GM19099 (cell line): Measurements from ENCODE around the gene DYRK3.

Source experiments
- POLR2A ChIP-seq: IDR thresholded peaks from 3 replicates; pipeline ENCODE4 v1.6.1; 2011; ENCODE audit warnings: low read depth; ENCODE audit not compliant: insufficient read length; ENCODE audit errors: extremely low read depth

Gene DYRK3

DNA sequence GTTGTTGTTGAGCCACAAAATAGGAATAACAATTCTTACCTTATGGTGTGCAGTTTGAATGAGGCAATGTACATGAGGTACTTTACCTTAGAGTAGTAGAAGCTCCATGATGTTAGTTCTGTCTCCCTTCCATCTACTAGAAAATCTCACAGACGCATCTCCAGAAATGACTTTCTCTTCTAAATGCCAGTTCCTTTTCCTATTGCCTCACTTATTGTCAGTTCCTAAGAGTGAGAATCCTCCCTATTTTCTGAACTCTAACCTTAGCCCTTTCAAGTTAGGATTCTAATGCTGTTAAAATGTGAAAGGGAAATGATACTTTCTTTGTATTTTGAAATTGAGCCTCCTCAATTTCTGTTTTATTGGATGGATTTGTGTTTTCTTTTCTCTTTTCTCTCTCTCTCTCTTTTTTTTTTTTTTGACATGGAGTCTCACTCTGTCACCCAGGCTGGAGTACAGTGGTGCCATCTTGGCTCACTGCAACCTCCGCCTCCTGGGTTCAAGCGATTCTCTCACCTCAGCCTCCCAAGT is 30.8 kb downstream of the DYRK3 start:
- TF ChIP-seq POLR2A, result no peak

GRCh38 chr1:206666954-206667665 is 31.8 kb downstream of the DYRK3 start:
- no peak for TF ChIP-seq POLR2A

DNA sequence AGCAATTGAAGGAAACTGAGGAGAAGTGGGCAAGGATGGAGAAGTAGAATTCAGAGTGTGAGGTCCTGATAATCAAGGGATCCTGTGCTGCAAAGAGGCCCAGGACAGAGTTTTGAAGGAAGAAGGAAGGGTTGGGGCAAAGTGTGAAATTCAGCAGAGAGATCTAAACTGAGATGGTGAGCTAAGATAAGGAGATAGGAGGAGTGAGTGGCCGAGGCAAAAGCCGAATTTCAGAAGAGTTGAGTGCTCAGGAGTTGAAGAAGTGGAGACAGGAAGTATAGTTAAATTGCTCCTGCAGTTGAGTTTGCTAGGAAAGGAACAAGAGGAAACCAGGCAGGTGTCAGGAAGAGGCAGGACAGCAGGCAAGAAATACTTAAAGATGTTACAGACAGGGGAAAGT is 33.0 kb downstream of the DYRK3 start:
- no peak for TF ChIP-seq POLR2A

- TF ChIP-seq POLR2A, result no peak
These were observed 33.6 kb downstream of the DYRK3 start for GRCh38 chr1:206668874-206669410.

GRCh38 chr1:206672011-206672688 is 36.8 kb downstream of the DYRK3 start:
- no peak for TF ChIP-seq POLR2A

GRCh38 chr1:206672844-206673758 is 37.8 kb downstream of the DYRK3 start:
- TF ChIP-seq POLR2A, result no peak

DNA sequence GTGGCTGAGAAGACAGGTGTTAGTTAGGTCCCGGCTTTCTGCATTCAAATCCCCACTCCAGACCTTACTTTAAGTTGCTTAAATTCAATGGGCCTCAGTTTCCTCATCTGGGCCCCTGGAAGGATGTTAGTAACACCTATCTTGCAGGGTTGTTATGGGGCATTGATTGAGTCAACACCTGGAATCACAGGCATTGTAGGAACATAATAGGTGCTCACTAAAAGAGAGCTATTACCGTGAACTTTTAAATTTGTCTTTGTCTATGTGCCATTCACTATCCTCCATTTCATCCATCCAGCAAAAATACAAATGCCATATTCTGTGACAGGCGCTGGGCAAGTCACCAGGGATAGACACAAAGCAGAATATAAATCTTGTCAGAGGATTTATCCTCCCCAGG is 38.9 kb downstream of the DYRK3 start:
- TF ChIP-seq POLR2A, result no peak

- TF ChIP-seq POLR2A, result no peak
These were observed 39.4 kb downstream of the DYRK3 start for GRCh38 chr1:206674745-206675175.

GRCh38 chr1:206676499-206676898 is 41.2 kb downstream of the DYRK3 start:
- TF ChIP-seq POLR2A, result no peak

DNA sequence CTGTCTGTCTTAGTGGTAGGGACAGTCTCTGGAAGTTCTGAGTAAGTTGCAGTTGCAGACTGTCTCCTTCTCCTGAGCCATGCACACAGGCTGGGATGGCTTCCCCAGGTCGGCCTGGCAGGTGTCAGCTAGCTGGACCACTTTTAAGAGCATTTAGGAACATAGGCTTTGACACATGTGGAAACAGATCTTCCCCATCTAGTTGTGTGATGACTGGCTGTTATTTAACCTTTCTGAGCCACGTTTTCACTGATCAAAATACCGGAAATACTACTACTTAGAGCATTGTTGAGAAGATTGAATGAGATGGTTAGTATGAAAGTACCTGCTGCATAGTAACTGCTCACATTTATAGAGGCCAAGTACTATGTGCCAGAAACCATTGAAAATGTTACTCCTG is 43.2 kb downstream of the DYRK3 start:
- TF ChIP-seq POLR2A, result no peak

DNA sequence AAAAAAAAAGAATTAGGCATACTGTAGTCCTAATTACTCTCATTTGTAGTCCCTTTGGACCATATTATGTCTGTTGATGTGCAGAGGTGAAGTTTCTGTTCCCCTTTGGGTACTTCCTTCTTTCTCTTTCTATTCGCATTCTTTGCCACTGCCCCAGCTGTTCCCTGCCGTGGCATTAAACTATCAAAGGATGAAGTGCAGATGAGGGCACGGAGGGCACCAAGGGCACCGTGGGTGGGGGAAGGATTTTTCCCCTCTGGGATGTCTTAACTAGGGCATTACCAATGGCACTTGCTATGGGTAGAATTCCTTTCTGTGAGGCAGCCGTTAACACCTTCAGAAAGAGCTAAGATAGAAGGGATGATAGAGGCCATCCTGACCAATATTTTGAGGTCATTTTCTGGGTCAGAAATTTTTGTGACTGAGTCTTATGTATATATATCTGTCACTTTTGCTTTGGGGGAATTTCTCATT is 44.4 kb downstream of the DYRK3 start:
- TF ChIP-seq POLR2A, result no peak

- no peak for TF ChIP-seq POLR2A
These were observed 44.9 kb downstream of the DYRK3 start for GRCh38 chr1:206680279-206680678.

DNA sequence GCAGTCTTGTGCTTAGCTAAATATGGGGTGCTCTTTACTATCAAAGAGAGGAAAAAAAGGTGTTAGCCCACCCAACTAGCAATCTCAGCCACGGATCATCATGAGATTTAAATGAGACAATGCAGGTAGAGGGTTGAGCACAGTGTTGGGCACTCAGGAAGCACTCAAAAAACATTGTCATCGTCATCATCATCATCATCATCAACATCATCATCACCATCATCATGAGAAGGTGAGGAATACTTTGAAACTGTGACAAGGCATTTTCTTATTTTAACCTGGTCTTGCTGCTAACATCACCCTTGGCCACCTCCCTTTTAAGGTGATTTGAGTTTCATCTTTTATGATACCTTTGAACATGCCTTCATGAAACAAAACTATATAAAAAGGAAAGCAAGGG is 46.0 kb downstream of the DYRK3 start:
- no peak for TF ChIP-seq POLR2A

DNA sequence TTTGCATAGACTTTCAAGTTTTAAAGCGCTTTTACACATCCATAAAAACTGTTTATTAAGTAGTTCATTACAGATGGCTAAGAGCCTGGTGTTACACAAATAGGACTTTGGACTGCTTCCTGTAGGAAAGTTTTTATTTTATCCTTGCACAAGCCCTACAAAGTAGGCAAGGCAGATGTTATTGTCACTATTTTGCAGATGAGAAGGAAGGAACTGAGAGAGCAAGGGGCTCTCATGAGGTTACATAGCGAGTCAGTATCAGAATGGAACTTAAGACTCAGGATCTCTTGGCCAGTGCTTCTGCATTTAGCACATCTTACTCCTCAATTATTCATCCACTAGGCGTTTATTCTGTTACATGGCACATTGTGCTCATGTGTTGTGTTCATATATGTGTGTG is 46.8 kb downstream of the DYRK3 start:
- TF ChIP-seq POLR2A, result peak; percentile 20

DNA sequence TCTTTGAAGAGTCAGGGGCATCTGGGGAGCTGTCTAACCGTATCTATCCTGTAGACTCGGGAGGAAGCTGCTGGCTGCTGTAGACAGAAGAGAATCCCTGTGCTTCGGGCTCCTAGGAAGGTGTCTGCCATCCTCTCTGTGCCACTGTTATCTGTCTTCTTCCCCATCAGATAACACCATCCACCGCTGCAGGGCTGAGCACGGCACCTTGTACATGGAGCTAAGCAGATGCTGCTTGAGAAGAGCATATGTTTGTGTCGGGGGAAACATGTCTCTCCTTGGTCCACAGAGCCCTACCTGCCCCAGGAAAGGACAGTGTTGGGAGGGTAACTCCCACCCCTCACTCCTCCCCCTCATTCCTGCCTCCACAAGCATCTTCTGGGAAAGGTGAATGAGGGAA is 48.0 kb downstream of the DYRK3 start:
- TF ChIP-seq POLR2A, result no peak

DNA sequence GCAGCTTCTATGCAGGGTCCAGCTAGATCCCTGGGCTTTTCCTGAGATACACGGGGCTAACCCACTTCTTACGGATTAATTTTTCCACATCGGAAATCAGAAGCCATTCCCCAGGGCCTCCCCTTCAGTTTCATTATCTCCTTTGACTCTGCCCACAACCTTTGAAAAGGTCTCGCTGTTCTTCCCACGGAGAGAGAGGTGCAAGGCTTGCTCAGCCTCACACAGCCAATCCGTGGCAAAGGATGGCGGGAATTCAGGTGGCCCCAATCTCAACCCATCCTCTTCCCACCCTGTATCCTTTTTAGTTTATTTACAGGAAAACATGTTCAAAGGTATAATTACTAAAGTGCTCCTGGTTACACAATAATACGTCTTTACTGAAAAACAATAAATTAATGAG is 48.7 kb downstream of the DYRK3 start:
- TF ChIP-seq POLR2A, result no peak
